ENCODE data around the gene ENG. TPM values are rescaled to one million over a fixed set of nuclear protein-coding genes. Genes with fewer than 3 reads are reported as not detected.

The ENG gene
- total and polyA plus RNA-seq, 2 experiments from 2014 or later: 1.4 to 2.6 TPM

GRCh38 chr9:127826253-127826913 is 28.1 kb downstream of the ENG start:
- H3K27ac Mint-ChIP-seq: no peak overlapping the region
- peaks cover 14% of the 10 kb centered on the region for H3F3A ChIP-seq (replicated peaks; ENCODE audit: low read depth)
- ATAC-seq: no peak
- 0 out of 3 replicates have a peak overlapping the region, but pooled peaks have one; percentile 57 for H3K4me3 Mint-ChIP-seq
- no peak overlapping the region for H3K27ac ChIP-seq (ENCODE audit: low read depth)
- no peak for TF ChIP-seq NANOG (IDR thresholded peaks at IDR 0.05; ENCODE audit: borderline replicate concordance)
- TF ChIP-seq STAT1 (IDR thresholded peaks at IDR 0.05; ENCODE audit: unreplicated experiment): no peak
- TF ChIP-seq, protein P1, sequence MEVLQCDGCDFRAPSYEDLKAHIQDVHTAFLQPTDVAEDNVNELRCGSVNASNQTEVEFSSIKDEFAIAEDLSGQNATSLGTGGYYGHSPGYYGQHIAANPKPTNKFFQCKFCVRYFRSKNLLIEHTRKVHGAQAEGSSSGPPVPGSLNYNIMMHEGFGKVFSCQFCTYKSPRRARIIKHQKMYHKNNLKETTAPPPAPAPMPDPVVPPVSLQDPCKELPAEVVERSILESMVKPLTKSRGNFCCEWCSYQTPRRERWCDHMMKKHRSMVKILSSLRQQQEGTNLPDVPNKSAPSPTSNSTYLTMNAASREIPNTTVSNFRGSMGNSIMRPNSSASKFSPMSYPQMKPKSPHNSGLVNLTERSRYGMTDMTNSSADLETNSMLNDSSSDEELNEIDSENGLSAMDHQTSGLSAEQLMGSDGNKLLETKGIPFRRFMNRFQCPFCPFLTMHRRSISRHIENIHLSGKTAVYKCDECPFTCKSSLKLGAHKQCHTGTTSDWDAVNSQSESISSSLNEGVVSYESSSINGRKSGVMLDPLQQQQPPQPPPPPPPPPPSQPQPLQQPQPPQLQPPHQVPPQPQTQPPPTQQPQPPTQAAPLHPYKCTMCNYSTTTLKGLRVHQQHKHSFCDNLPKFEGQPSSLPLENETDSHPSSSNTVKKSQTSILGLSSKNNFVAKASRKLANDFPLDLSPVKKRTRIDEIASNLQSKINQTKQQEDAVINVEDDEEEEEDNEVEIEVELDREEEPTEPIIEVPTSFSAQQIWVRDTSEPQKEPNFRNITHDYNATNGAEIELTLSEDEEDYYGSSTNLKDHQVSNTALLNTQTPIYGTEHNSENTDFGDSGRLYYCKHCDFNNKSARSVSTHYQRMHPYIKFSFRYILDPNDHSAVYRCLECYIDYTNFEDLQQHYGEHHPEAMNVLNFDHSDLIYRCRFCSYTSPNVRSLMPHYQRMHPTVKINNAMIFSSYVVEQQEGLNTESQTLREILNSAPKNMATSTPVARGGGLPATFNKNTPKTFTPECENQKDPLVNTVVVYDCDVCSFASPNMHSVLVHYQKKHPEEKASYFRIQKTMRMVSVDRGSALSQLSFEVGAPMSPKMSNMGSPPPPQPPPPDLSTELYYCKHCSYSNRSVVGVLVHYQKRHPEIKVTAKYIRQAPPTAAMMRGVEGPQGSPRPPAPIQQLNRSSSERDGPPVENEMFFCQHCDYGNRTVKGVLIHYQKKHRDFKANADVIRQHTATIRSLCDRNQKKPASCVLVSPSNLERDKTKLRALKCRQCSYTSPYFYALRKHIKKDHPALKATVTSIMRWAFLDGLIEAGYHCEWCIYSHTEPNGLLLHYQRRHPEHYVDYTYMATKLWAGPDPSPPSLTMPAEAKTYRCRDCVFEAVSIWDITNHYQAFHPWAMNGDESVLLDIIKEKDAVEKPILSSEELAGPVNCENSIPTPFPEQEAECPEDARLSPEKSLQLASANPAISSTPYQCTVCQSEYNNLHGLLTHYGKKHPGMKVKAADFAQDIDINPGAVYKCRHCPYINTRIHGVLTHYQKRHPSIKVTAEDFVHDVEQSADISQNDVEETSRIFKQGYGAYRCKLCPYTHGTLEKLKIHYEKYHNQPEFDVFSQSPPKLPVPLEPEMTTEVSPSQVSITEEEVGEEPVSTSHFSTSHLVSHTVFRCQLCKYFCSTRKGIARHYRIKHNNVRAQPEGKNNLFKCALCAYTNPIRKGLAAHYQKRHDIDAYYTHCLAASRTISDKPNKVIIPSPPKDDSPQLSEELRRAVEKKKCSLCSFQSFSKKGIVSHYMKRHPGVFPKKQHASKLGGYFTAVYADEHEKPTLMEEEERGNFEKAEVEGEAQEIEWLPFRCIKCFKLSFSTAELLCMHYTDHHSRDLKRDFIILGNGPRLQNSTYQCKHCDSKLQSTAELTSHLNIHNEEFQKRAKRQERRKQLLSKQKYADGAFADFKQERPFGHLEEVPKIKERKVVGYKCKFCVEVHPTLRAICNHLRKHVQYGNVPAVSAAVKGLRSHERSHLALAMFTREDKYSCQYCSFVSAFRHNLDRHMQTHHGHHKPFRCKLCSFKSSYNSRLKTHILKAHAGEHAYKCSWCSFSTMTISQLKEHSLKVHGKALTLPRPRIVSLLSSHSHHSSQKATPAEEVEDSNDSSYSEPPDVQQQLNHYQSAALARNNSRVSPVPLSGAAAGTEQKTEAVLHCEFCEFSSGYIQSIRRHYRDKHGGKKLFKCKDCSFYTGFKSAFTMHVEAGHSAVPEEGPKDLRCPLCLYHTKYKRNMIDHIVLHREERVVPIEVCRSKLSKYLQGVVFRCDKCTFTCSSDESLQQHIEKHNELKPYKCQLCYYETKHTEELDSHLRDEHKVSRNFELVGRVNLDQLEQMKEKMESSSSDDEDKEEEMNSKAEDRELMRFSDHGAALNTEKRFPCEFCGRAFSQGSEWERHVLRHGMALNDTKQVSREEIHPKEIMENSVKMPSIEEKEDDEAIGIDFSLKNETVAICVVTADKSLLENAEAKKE (CRISPR knock-in tag; IDR thresholded peaks at IDR 0.05): no peak
- TF ChIP-seq, protein P2, sequence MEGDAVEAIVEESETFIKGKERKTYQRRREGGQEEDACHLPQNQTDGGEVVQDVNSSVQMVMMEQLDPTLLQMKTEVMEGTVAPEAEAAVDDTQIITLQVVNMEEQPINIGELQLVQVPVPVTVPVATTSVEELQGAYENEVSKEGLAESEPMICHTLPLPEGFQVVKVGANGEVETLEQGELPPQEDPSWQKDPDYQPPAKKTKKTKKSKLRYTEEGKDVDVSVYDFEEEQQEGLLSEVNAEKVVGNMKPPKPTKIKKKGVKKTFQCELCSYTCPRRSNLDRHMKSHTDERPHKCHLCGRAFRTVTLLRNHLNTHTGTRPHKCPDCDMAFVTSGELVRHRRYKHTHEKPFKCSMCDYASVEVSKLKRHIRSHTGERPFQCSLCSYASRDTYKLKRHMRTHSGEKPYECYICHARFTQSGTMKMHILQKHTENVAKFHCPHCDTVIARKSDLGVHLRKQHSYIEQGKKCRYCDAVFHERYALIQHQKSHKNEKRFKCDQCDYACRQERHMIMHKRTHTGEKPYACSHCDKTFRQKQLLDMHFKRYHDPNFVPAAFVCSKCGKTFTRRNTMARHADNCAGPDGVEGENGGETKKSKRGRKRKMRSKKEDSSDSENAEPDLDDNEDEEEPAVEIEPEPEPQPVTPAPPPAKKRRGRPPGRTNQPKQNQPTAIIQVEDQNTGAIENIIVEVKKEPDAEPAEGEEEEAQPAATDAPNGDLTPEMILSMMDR (conservative IDR thresholded peaks at IDR 0.05; ENCODE audit: low read depth in 2 of 2): no peak
- H3K36me3 Mint-ChIP-seq (ENCODE audit: low read depth): no peaks in the 10 kb centered on the region
- DNase-seq (ENCODE audit: low spot score): no peak
- H3K4me1 ChIP-seq (ENCODE audit: insufficient read depth): peaks cover 8% of the 10 kb centered on the region
- no peaks in the 10 kb centered on the region for H3K9me2 ChIP-seq (ENCODE audit: insufficient read depth)
- no peaks in the 10 kb centered on the region for H4K20me1 ChIP-seq (replicated peaks; ENCODE audit: insufficient read depth)
- H3K4me1 Mint-ChIP-seq: peaks cover 34% of the 10 kb centered on the region
- no peaks in the 10 kb centered on the region; the same call in 2 of the 3 replicates for H3K9me3 Mint-ChIP-seq
- H3K27me3 Mint-ChIP-seq (ENCODE audit: insufficient read depth, low read depth, poor library complexity): peaks cover 18% of the 10 kb centered on the region
- H3K4me2 ChIP-seq: peak overlapping the region; percentile 65; the same call in 1 of the 2 replicates
- H3K27me3 ChIP-seq (ENCODE audit: insufficient read depth): peaks cover 12% of the 10 kb centered on the region; the same call in 1 of the 2 replicates
- no peak overlapping the region; the same call in 1 of the 2 replicates for H2AFZ ChIP-seq
- H3K36me3 ChIP-seq (ENCODE audit: insufficient read depth): no peaks in the 10 kb centered on the region; the same call in 1 of the 2 replicates
- H3K79me2 ChIP-seq (replicated peaks; ENCODE audit: insufficient read depth): no peaks in the 10 kb centered on the region
- no peak overlapping the region; the same call in 1 of the 2 replicates for H3K4me3 ChIP-seq

All from GM23338 (cell line).